SK-N-MC (cell line): Measurements from ENCODE around the gene SLC25A28.

Source experiments
- DNase-seq: peaks from one replicate; pipeline ENCODE4 v3.0.0-alpha.2; 2011; ENCODE audit warnings: low read depth, low spot score
- H3K27ac ChIP-seq: fragments of 200-600 bp; sonication (generic); 2 replicates; pipeline ENCODE4 v1.5.1; 2016; ENCODE audit warnings: mixed run types
- H3K36me3 ChIP-seq: fragments of 200-600 bp; sonication (generic); 2 replicates; pipeline ENCODE4 v1.6.1; 2017; ENCODE audit warnings: antibody characterized with exemption, low read length, mixed read lengths; ENCODE audit not compliant: insufficient read depth
- H3K4me3 ChIP-seq: fragments of 200-600 bp; sonication (generic); 2 replicates; pipeline ENCODE4 v1.5.1; 2016
- H3K9ac ChIP-seq: fragments of 200-600 bp; sonication (generic); 2 replicates; pipeline ENCODE4 v1.8.0; 2017; ENCODE audit warnings: mixed run types, mixed read lengths; ENCODE audit not compliant: insufficient read length
- H3K9me3 ChIP-seq: fragments of 200-600 bp; sonication (generic); 2 replicates; pipeline ENCODE4 v1.6.1; 2017; ENCODE audit warnings: low read depth, mild to moderate bottlenecking, antibody characterized with exemption, low read length, moderate library complexity, mixed read lengths
- EZH2 ChIP-seq: fragments of 200-600 bp; sonication (generic); IDR thresholded peaks from one replicate; pipeline ENCODE4 v1.6.1; 2017; ENCODE audit warnings: antibody characterized with exemption
- FOXP2 ChIP-seq: optimal IDR thresholded peaks from 2 replicates; pipeline ENCODE3; 2011; ENCODE audit warnings: mild to moderate bottlenecking, moderate library complexity; ENCODE audit not compliant: insufficient read depth; ENCODE audit errors: extremely low read length, control extremely low read depth
- POLR2AphosphoS5 ChIP-seq: IDR thresholded peaks from 2 replicates; pipeline ENCODE4 v1.6.1; 2012; ENCODE audit warnings: mild to moderate bottlenecking, low read depth, low read length, borderline replicate concordance

Gene SLC25A28

GRCh38 chr10:99579971-99580370 lies 40.3 kb downstream of the SLC25A28 start:
- H3K9me3 ChIP-seq = no peaks in the 10 kb centered on the region
- no peaks in the 10 kb centered on the region for H3K36me3 ChIP-seq
- TF ChIP-seq POLR2AphosphoS5 (no peak), EZH2 (no peak)
- no peak for DNase-seq
- no peak overlapping the region for H3K9ac ChIP-seq
- no peak overlapping the region for H3K4me3 ChIP-seq
- no peak overlapping the region for H3K27ac ChIP-seq

GRCh38 chr10:99573790-99574189 lies 46.4 kb downstream of the SLC25A28 start:
- Histone ChIP-seq H3K9ac (no peak overlapping the region), H3K4me3 (no peak overlapping the region), H3K36me3 (no peaks in the 10 kb centered on the region), H3K9me3 (no peaks in the 10 kb centered on the region), H3K27ac (no peak overlapping the region)
- TF ChIP-seq POLR2AphosphoS5 (no peak), EZH2 (no peak), FOXP2 (no peak)
- no peak for DNase-seq

- H3K9ac ChIP-seq = no peak overlapping the region
Measured at GRCh38 chr10:99571816-99572215, 48.4 kb downstream of the SLC25A28 start.

GRCh38 chr10:99569961-99570360 lies 50.3 kb downstream of the SLC25A28 start:
- H3K9me3 ChIP-seq = no peaks in the 10 kb centered on the region
- no peak overlapping the region for H3K27ac ChIP-seq
- TF ChIP-seq FOXP2 (no peak), POLR2AphosphoS5 (no peak), EZH2 (no peak)
- DNase-seq = no peak
- no peak overlapping the region for H3K4me3 ChIP-seq
- no peaks in the 10 kb centered on the region for H3K36me3 ChIP-seq
- no peak overlapping the region for H3K9ac ChIP-seq

More at GRCh38 chr10:99571816-99572215, 48.4 kb downstream of the SLC25A28 start:
- no peak for DNase-seq
- H3K9me3 ChIP-seq = no peaks in the 10 kb centered on the region
- no peaks in the 10 kb centered on the region for H3K36me3 ChIP-seq
- TF ChIP-seq EZH2 (no peak), POLR2AphosphoS5 (no peak), FOXP2 (no peak)
- H3K4me3 ChIP-seq = no peak overlapping the region
- H3K27ac ChIP-seq = no peak overlapping the region

GRCh38 chr10:99569253-99569939 lies 50.8 kb downstream of the SLC25A28 start:
- no peak overlapping the region for H3K9ac ChIP-seq
- TF ChIP-seq EZH2 (no peak), POLR2AphosphoS5 (no peak), FOXP2 (no peak)

GRCh38 chr10:99565166-99565565 lies 55.1 kb downstream of the SLC25A28 start:
- Histone ChIP-seq H3K9ac (no peak overlapping the region), H3K27ac (no peak overlapping the region), H3K9me3 (no peaks in the 10 kb centered on the region), H3K36me3 (no peaks in the 10 kb centered on the region), H3K4me3 (no peak overlapping the region)
- no peak for DNase-seq
- TF ChIP-seq FOXP2 (no peak), POLR2AphosphoS5 (no peak), EZH2 (no peak)

More at GRCh38 chr10:99569253-99569939, 50.8 kb downstream of the SLC25A28 start:
- Histone ChIP-seq H3K4me3 (no peak overlapping the region), H3K36me3 (no peaks in the 10 kb centered on the region), H3K9me3 (no peaks in the 10 kb centered on the region), H3K27ac (no peak overlapping the region)
- no peak for DNase-seq

GRCh38 chr10:99564361-99564760 lies 55.9 kb downstream of the SLC25A28 start:
- no peak for TF ChIP-seq POLR2AphosphoS5
- no peak for TF ChIP-seq EZH2
- TF ChIP-seq FOXP2 = no peak
- DNase-seq = no peak
- H3K4me3 ChIP-seq = no peak overlapping the region
- no peak overlapping the region for H3K9ac ChIP-seq
- H3K9me3 ChIP-seq = no peaks in the 10 kb centered on the region
- H3K27ac ChIP-seq = no peak overlapping the region
- H3K36me3 ChIP-seq = no peaks in the 10 kb centered on the region

GRCh38 chr10:99562631-99563030 lies 57.6 kb downstream of the SLC25A28 start:
- TF ChIP-seq EZH2 = no peak
- TF ChIP-seq FOXP2 = no peak
- no peak for TF ChIP-seq POLR2AphosphoS5
- H3K27ac ChIP-seq = no peak overlapping the region
- no peaks in the 10 kb centered on the region for H3K9me3 ChIP-seq
- no peak overlapping the region for H3K4me3 ChIP-seq
- H3K9ac ChIP-seq = no peak overlapping the region
- DNase-seq = no peak
- H3K36me3 ChIP-seq = no peaks in the 10 kb centered on the region
